HCT116 (cell line): ENCODE results near the gene LRBA.
A peak's percentile ranks its signal among the peaks of the same experiment; 100 is the strongest.

Experiments used
- ELF1 ChIP-seq: IDR thresholded peaks from 2 replicates; pipeline ENCODE4 v1.6.1; 2012; ENCODE audit warnings: low read depth, borderline replicate concordance
- EZH2 ChIP-seq: fragments of 200-600 bp; sonication (generic); IDR thresholded peaks from 2 replicates; pipeline ENCODE4 v1.6.1; 2017; ENCODE audit warnings: antibody characterized with exemption, mixed run types
- EZH2phosphoT487 ChIP-seq: fragments of 200-600 bp; IDR thresholded peaks from 2 replicates; pipeline ENCODE4 v1.6.1; 2018; ENCODE audit warnings: antibody characterized with exemption, borderline replicate concordance
- JUND ChIP-seq: IDR thresholded peaks from 2 replicates; pipeline ENCODE4 v1.6.1; 2012
- MAX ChIP-seq: IDR thresholded peaks from 2 replicates; pipeline ENCODE4 v1.6.1; 2012
- POLR2A ChIP-seq: IDR thresholded peaks from 2 replicates; pipeline ENCODE4 v1.7.0; 2011; ENCODE audit warnings: borderline replicate concordance; ENCODE audit not compliant: insufficient read depth, insufficient read length; ENCODE audit errors: extremely low read depth
- POLR2AphosphoS5 ChIP-seq: IDR thresholded peaks from 2 replicates; pipeline ENCODE4 v1.6.1; 2011; ENCODE audit warnings: mild to moderate bottlenecking, low read depth, low read length, moderate library complexity
- RAD21 ChIP-seq: IDR thresholded peaks from 2 replicates; pipeline ENCODE4 v1.6.1; 2012; ENCODE audit warnings: low read depth, mild to moderate bottlenecking
- REST ChIP-seq: IDR thresholded peaks from 2 replicates; pipeline ENCODE4 v1.6.1; 2012; ENCODE audit warnings: low read depth
- SIN3A ChIP-seq: IDR thresholded peaks from 2 replicates; pipeline ENCODE4 v1.6.1; 2012; ENCODE audit warnings: low read depth
- SP1 ChIP-seq: IDR thresholded peaks from 2 replicates; pipeline ENCODE4 v1.6.1; 2012; ENCODE audit warnings: low read depth
- ZBTB33 ChIP-seq: IDR thresholded peaks from 2 replicates; pipeline ENCODE4 v1.6.1; 2011; ENCODE audit warnings: mild to moderate bottlenecking, low read length, moderate library complexity; ENCODE audit not compliant: insufficient replicate concordance; ENCODE audit errors: extremely low read depth
- TF ChIP-seq, protein P1 (sequence below), 3 experiments: fragments of 200-600 bp in 1 of 3; sonication (generic) in 1 of 3; IDR thresholded peaks in 2 of 3; conservative IDR thresholded peaks in 1 of 3; 2 replicates each; pipeline ENCODE4 v1.5.1; 2012 to 2017; ENCODE audit warnings: low read depth in 2 of 3, low read length in 2 of 3, antibody characterized with exemption in 1 of 3, borderline replicate concordance in 1 of 3, control low read depth in 1 of 3, mild to moderate bottlenecking in 1 of 3, mixed read lengths in 1 of 3, mixed run types in 1 of 3, moderate library complexity in 1 of 3; ENCODE audit not compliant: insufficient read depth in 1 of 3

- TF ChIP-seq ELF1 (no peak), EZH2 (no peak), SIN3A (no peak), SP1 (no peak), POLR2A (no peak), REST (no peak), RAD21 (peak; percentile 31; the same call in 1 of the 2 replicates), ZBTB33 (no peak), JUND (no peak), POLR2AphosphoS5 (no peak), EZH2phosphoT487 (no peak), MAX (no peak)
- TF ChIP-seq, protein P1, sequence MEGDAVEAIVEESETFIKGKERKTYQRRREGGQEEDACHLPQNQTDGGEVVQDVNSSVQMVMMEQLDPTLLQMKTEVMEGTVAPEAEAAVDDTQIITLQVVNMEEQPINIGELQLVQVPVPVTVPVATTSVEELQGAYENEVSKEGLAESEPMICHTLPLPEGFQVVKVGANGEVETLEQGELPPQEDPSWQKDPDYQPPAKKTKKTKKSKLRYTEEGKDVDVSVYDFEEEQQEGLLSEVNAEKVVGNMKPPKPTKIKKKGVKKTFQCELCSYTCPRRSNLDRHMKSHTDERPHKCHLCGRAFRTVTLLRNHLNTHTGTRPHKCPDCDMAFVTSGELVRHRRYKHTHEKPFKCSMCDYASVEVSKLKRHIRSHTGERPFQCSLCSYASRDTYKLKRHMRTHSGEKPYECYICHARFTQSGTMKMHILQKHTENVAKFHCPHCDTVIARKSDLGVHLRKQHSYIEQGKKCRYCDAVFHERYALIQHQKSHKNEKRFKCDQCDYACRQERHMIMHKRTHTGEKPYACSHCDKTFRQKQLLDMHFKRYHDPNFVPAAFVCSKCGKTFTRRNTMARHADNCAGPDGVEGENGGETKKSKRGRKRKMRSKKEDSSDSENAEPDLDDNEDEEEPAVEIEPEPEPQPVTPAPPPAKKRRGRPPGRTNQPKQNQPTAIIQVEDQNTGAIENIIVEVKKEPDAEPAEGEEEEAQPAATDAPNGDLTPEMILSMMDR (IDR thresholded peaks at IDR 0.05 in 2 of 3, conservative IDR thresholded peaks at IDR 0.05 in 1 of 3; ENCODE audit: borderline replicate concordance in 1 of 3, insufficient read depth in 1 of 3, low read depth in 2 of 3, low read length in 2 of 3) = peak; percentile 7 to 33 (median 17); a peak in 3 of 6 replicates
Observed at GRCh38 chr4:150799207-150799606, 215.9 kb downstream of the LRBA start.
